ENCODE measurements around the gene SYK. TPM values are rescaled to one million over a fixed set of nuclear protein-coding genes. Genes with fewer than 3 reads are reported as not detected.

Gene SYK
- total RNA-seq, 1 donor from 2014 or later: 25.6 TPM

Other genes starting within 250 kb of the SYK start
- 5.8 TPM for gene DIRAS2, start 159.0 kb upstream of the SYK start, total RNA-seq

Data from sciatic nerve (tissue), 1 donor.